ENCODE results near the gene RBFOX2.

Gene RBFOX2

DNA sequence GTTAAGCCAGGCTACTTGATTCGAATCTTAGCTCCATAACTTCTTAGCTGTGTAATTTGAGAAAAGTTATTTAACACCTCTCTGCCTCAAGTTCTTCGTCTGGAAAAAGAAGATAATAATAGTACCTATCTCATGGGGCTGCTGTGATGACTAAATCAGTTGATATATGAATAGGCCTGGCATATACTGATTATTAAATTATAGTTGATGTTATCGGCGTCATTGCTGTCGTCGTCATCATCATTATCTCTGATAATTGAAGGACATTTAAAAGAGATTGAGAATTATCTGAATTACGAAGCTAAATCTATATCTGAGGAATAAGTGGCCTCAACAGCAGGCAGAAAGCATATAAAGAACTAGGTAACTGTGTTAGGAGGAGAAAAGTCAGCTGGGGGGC lies 165.9 kb downstream of the RBFOX2 start:
- DNase-seq (ENCODE audit: low spot score) (no peak), ATAC-seq (ENCODE audit: low read depth) (no peak)
- no peak overlapping the region for H3K4me3 ChIP-seq (ENCODE audit: severe bottlenecking)
- no peaks in the 10 kb centered on the region for H3K9me3 ChIP-seq (ENCODE audit: severe bottlenecking)
- H3K27me3 ChIP-seq (ENCODE audit: insufficient read depth, poor library complexity, severe bottlenecking): no peaks in the 10 kb centered on the region
- peaks cover 3% of the 10 kb centered on the region; the same call in 1 of the 2 replicates for H3K36me3 ChIP-seq (ENCODE audit: low read depth)
- TF ChIP-seq, protein P1, sequence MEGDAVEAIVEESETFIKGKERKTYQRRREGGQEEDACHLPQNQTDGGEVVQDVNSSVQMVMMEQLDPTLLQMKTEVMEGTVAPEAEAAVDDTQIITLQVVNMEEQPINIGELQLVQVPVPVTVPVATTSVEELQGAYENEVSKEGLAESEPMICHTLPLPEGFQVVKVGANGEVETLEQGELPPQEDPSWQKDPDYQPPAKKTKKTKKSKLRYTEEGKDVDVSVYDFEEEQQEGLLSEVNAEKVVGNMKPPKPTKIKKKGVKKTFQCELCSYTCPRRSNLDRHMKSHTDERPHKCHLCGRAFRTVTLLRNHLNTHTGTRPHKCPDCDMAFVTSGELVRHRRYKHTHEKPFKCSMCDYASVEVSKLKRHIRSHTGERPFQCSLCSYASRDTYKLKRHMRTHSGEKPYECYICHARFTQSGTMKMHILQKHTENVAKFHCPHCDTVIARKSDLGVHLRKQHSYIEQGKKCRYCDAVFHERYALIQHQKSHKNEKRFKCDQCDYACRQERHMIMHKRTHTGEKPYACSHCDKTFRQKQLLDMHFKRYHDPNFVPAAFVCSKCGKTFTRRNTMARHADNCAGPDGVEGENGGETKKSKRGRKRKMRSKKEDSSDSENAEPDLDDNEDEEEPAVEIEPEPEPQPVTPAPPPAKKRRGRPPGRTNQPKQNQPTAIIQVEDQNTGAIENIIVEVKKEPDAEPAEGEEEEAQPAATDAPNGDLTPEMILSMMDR (IDR thresholded peaks at IDR 0.05; ENCODE audit: poor library complexity, severe bottlenecking): no peak
- H3K27ac ChIP-seq (ENCODE audit: poor library complexity, severe bottlenecking): no peak overlapping the region
- H3K4me1 ChIP-seq (ENCODE audit: insufficient read depth, poor library complexity, severe bottlenecking): no peaks in the 10 kb centered on the region

DNA sequence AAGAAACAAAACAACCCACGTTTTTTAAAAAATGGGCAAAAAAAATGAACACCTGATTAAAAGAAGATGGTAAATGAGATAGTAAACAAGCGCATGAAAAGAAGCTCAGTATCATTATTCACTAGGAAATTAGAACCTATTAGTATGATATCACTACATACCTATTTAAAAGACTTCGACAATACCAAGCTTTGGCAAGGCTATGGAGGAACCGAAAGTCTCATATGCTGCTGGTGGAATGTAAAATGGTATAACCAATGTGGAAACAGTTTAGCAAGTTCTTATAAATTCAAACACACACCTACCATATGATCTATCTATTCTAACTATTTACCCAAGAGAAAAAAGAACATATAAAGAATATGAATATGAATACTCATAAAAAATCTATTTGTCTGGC lies 167.2 kb downstream of the RBFOX2 start:
- Histone ChIP-seq H3K9me3 (ENCODE audit: severe bottlenecking) (no peaks in the 10 kb centered on the region), H3K4me3 (ENCODE audit: severe bottlenecking) (no peak overlapping the region), H3K36me3 (ENCODE audit: low read depth) (peaks cover 3% of the 10 kb centered on the region; the same call in 1 of the 2 replicates), H3K4me1 (ENCODE audit: insufficient read depth, poor library complexity, severe bottlenecking) (no peaks in the 10 kb centered on the region), H3K27me3 (ENCODE audit: insufficient read depth, poor library complexity, severe bottlenecking) (no peaks in the 10 kb centered on the region), H3K27ac (ENCODE audit: poor library complexity, severe bottlenecking) (no peak overlapping the region)
- ATAC-seq (ENCODE audit: low read depth) (no peak), DNase-seq (ENCODE audit: low spot score) (no peak)
- TF ChIP-seq, protein P1 (IDR thresholded peaks at IDR 0.05; ENCODE audit: poor library complexity, severe bottlenecking): no peak

DNA sequence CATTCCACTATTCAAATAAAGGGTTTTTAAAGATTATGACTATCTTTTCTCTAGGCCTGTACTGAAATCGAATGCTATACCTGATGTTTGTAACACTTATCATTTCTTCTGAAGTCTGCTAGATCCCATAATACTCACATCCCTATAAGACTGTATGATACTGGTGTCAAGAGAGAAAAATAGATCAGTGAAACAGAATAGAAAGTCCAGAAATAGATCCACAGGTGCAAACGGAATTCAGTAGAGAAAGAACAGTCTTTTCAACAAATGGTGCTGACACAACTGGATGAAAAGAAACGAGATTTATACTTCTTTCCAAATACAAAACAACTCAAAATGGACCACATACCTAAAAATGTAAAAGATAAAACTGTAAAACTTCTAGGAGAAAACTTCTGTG lies 167.8 kb downstream of the RBFOX2 start:
- H3K4me3 ChIP-seq (ENCODE audit: severe bottlenecking): no peak overlapping the region
- peaks cover 3% of the 10 kb centered on the region; the same call in 1 of the 2 replicates for H3K36me3 ChIP-seq (ENCODE audit: low read depth)
- DNase-seq (ENCODE audit: low spot score) (no peak), ATAC-seq (ENCODE audit: low read depth) (no peak)
- TF ChIP-seq, protein P1 (IDR thresholded peaks at IDR 0.05; ENCODE audit: poor library complexity, severe bottlenecking): no peak
- no peaks in the 10 kb centered on the region for H3K4me1 ChIP-seq (ENCODE audit: insufficient read depth, poor library complexity, severe bottlenecking)
- H3K27ac ChIP-seq (ENCODE audit: poor library complexity, severe bottlenecking): no peak overlapping the region
- no peaks in the 10 kb centered on the region for H3K27me3 ChIP-seq (ENCODE audit: insufficient read depth, poor library complexity, severe bottlenecking)
- no peaks in the 10 kb centered on the region for H3K9me3 ChIP-seq (ENCODE audit: severe bottlenecking)

DNA sequence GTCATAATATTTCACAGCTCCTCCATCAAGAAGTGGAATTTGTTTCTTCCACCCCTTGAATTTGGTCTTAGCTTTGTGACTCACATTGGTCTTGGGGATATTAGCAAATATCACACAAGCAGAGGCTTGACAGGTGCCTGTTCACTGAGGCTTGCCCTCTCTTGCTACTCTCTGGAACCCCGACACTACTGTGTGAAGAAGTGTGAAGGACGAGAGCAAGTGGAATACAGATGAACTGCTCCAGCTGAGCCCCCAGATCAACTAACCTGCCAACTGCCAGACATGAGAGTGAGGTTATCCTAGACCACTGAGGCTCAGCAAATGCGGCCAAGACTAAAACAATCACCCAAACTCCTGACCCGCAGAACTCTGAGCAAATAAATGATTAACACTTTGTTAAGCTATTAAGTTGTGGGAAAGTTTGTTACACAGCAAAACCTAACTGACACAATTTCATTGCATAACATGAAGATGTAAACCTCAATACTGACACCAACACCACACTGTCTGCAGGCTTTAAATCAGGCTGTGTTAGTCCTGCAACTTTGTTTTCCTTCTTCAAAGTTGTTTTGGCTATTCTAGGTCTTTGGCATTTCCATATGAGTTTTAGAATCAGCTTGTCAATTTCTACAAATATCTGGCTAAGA lies 168.4 kb downstream of the RBFOX2 start:
- Histone ChIP-seq H3K27me3 (ENCODE audit: insufficient read depth, poor library complexity, severe bottlenecking) (no peaks in the 10 kb centered on the region), H3K36me3 (ENCODE audit: low read depth) (peaks cover 3% of the 10 kb centered on the region; the same call in 1 of the 2 replicates), H3K9me3 (ENCODE audit: severe bottlenecking) (no peaks in the 10 kb centered on the region), H3K4me1 (ENCODE audit: insufficient read depth, poor library complexity, severe bottlenecking) (no peaks in the 10 kb centered on the region), H3K27ac (ENCODE audit: poor library complexity, severe bottlenecking) (no peak overlapping the region), H3K4me3 (ENCODE audit: severe bottlenecking) (no peak overlapping the region)
- DNase-seq (ENCODE audit: low spot score) (no peak), ATAC-seq (ENCODE audit: low read depth) (no peak)
- TF ChIP-seq, protein P1 (IDR thresholded peaks at IDR 0.05; ENCODE audit: poor library complexity, severe bottlenecking): no peak

DNA sequence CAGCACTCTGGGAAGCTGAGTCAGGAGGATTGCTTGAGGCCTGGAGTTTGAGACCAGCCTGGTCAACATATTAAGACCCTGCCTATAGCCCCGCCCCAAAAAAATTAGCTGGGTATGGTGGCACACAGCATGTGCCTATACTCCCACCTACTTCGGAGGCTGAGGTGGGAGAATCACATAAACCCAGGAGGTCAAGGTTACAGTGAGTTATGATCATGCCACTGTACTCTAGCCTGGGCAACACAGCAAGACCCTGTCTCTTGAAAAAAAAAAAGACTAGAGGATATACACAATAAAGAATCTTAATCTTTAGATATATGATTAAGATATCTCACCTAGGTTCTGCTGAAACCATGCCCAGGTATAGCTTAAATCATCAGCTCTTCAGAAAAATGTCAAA lies 174.3 kb downstream of the RBFOX2 start:
- ATAC-seq (ENCODE audit: low read depth): no peak
- Histone ChIP-seq H3K9me3 (ENCODE audit: severe bottlenecking) (no peaks in the 10 kb centered on the region), H3K4me3 (ENCODE audit: severe bottlenecking) (no peak overlapping the region), H3K27me3 (ENCODE audit: insufficient read depth, poor library complexity, severe bottlenecking) (no peaks in the 10 kb centered on the region), H3K4me1 (ENCODE audit: insufficient read depth, poor library complexity, severe bottlenecking) (no peaks in the 10 kb centered on the region), H3K27ac (ENCODE audit: poor library complexity, severe bottlenecking) (no peak overlapping the region), H3K36me3 (ENCODE audit: low read depth) (no peaks in the 10 kb centered on the region)
- TF ChIP-seq, protein P1 (IDR thresholded peaks at IDR 0.05; ENCODE audit: poor library complexity, severe bottlenecking): no peak
- no peak for DNase-seq (ENCODE audit: low spot score)

Data from RWPE2 (cell line).